Measurements from ENCODE around the gene ABHD16A. TPM values are rescaled to one million over a fixed set of nuclear protein-coding genes. Genes with fewer than 3 reads are reported as not detected.
A peak's percentile ranks its signal among the peaks of the same experiment; 100 is the strongest.

The ABHD16A gene
- polyA plus RNA-seq, 3 donors from 2014 or later, result 43.6 to 53.7 (median 47.0) TPM

- Mint-ChIP-seq H3K27me3 (ENCODE audit: low read depth in 3 of 3) (peaks cover 0 to 6% (median 2%) of the 10 kb centered on the region in 3 donors), H3K9me3 (no peaks in the 10 kb centered on the region), H3K27ac (peak overlapping the region; percentile 74 to 86 (median 84)), H3K36me3 (peaks cover 4 to 37% (median 17%) of the 10 kb centered on the region in 3 donors), H3K4me3 (peak overlapping the region; percentile 97 to 99 (median 99)), H3K4me1 (peaks cover 71 to 72% of the 10 kb centered on the region in 2 donors)
- DNase-seq, result peak in 2 of 3 donors; percentile 19 to 29
These were observed 24.9 kb upstream of the ABHD16A start for GRCh38 chr6:31727717-31728671.

GRCh38 chr6:31727034-31727716 is 24.1 kb upstream of the ABHD16A start:
- DNase-seq, result no peak
- peaks cover 68 to 73% of the 10 kb centered on the region in 2 donors for H3K4me1 Mint-ChIP-seq
- H3K27ac Mint-ChIP-seq, result peak overlapping the region; percentile 74 to 86 (median 84)
- peaks cover 0 to 6% (median 2%) of the 10 kb centered on the region in 3 donors for H3K27me3 Mint-ChIP-seq (ENCODE audit: low read depth in 3 of 3)
- H3K36me3 Mint-ChIP-seq, result peaks cover 3 to 35% (median 17%) of the 10 kb centered on the region in 3 donors
- peak overlapping the region; percentile 61 to 80 (median 71) for H3K4me3 Mint-ChIP-seq
- no peaks in the 10 kb centered on the region for H3K9me3 Mint-ChIP-seq

- peaks cover 55 to 63% of the 10 kb centered on the region in 2 donors for H3K4me1 Mint-ChIP-seq
- H3K27me3 Mint-ChIP-seq (ENCODE audit: low read depth in 3 of 3), result peaks cover 0 to 6% (median 2%) of the 10 kb centered on the region in 3 donors
- no peaks in the 10 kb centered on the region for H3K9me3 Mint-ChIP-seq
- H3K4me3 Mint-ChIP-seq, result no peak overlapping the region
- H3K36me3 Mint-ChIP-seq, result peaks cover 0 to 22% (median 10%) of the 10 kb centered on the region in 3 donors
- DNase-seq, result no peak
- peak overlapping the region in 3 of 6 donors; percentile 4 to 66 (median 47) for H3K27ac Mint-ChIP-seq
These were observed 22.6 kb upstream of the ABHD16A start for GRCh38 chr6:31725502-31726350.

- Mint-ChIP-seq H3K4me3 (peak overlapping the region in 2 of 5 donors; percentile 60 to 71), H3K36me3 (peaks cover 0 to 15% (median 10%) of the 10 kb centered on the region in 3 donors), H3K27me3 (ENCODE audit: low read depth in 3 of 3) (peaks cover 0 to 4% (median 2%) of the 10 kb centered on the region in 3 donors), H3K9me3 (no peaks in the 10 kb centered on the region), H3K4me1 (peaks cover 42 to 49% of the 10 kb centered on the region in 2 donors), H3K27ac (peak overlapping the region in 1 of 6 donors; percentile 62)
- no peak for DNase-seq
These were observed 21.0 kb upstream of the ABHD16A start for GRCh38 chr6:31723980-31724691.

GRCh38 chr6:31723245-31723979 is 20.3 kb upstream of the ABHD16A start, which contains the start of gene MPIG6B:
Gene MPIG6B (plus strand): TSS chr6:31723373. CDS start chr6:31723384, 11 bp downstream.
- peak in 1 of 3 donors; percentile 18 for DNase-seq
- H3K27me3 Mint-ChIP-seq (ENCODE audit: low read depth in 3 of 3), result peaks cover 2 to 4% (median 4%) of the 10 kb centered on the region in 3 donors
- H3K36me3 Mint-ChIP-seq, result peaks cover 0 to 15% (median 10%) of the 10 kb centered on the region in 3 donors

GRCh38 chr6:31722173-31722572 is 19.0 kb upstream of the ABHD16A start:
- no peak overlapping the region for H3K27ac Mint-ChIP-seq
- peaks cover 2 to 4% (median 3%) of the 10 kb centered on the region in 3 donors for H3K27me3 Mint-ChIP-seq (ENCODE audit: low read depth in 3 of 3)
- peaks cover 0 to 15% (median 10%) of the 10 kb centered on the region in 3 donors for H3K36me3 Mint-ChIP-seq
- peaks cover 25 to 30% of the 10 kb centered on the region in 2 donors for H3K4me1 Mint-ChIP-seq
- H3K4me3 Mint-ChIP-seq, result no peak overlapping the region
- DNase-seq, result no peak
- no peaks in the 10 kb centered on the region for H3K9me3 Mint-ChIP-seq

More at GRCh38 chr6:31723245-31723979, 20.3 kb upstream of the ABHD16A start, which contains the start of gene MPIG6B:
- no peaks in the 10 kb centered on the region for H3K9me3 Mint-ChIP-seq
- peaks cover 34 to 42% of the 10 kb centered on the region in 2 donors for H3K4me1 Mint-ChIP-seq
- H3K4me3 Mint-ChIP-seq, result peak within 1 kb of the TSS in 4 of 5 donors; percentile 63 to 76 (median 70)
- peak within 1 kb of the TSS in 5 of 6 donors; percentile 62 to 84 (median 65) for H3K27ac Mint-ChIP-seq

GRCh38 chr6:31721351-31722020 is 18.4 kb upstream of the ABHD16A start, which contains the start of gene LY6G6C:
Gene LY6G6C (minus strand): TSS chr6:31721746. CDS start chr6:31721679, 67 bp downstream.
- Mint-ChIP-seq H3K27ac (peak within 1 kb of the TSS in 2 of 6 donors; percentile 34 to 41), H3K27me3 (ENCODE audit: low read depth in 3 of 3) (peaks cover 2 to 4% (median 3%) of the 10 kb centered on the region in 3 donors), H3K9me3 (no peaks in the 10 kb centered on the region), H3K4me1 (peaks cover 18 to 24% of the 10 kb centered on the region in 2 donors), H3K4me3 (no peak within 1 kb of the TSS), H3K36me3 (peaks cover 0 to 9% (median 4%) of the 10 kb centered on the region in 3 donors)
- DNase-seq, result no peak

GRCh38 chr6:31720196-31720770 is 17.2 kb upstream of the ABHD16A start:
- Mint-ChIP-seq H3K27me3 (ENCODE audit: low read depth in 3 of 3) (peaks cover 3 to 4% (median 3%) of the 10 kb centered on the region in 3 donors), H3K9me3 (no peaks in the 10 kb centered on the region), H3K4me3 (no peak overlapping the region), H3K4me1 (peaks cover 11 to 14% of the 10 kb centered on the region in 2 donors), H3K27ac (peak overlapping the region in 3 of 6 donors; percentile 2 to 86 (median 81)), H3K36me3 (no peaks in the 10 kb centered on the region)
- no peak for DNase-seq

GRCh38 chr6:31719001-31719400 is 15.9 kb upstream of the ABHD16A start:
- H3K27ac Mint-ChIP-seq, result no peak overlapping the region
- peaks cover 2 to 3% (median 3%) of the 10 kb centered on the region in 3 donors for H3K27me3 Mint-ChIP-seq (ENCODE audit: low read depth in 3 of 3)
- H3K4me3 Mint-ChIP-seq, result no peak overlapping the region
- no peaks in the 10 kb centered on the region for H3K36me3 Mint-ChIP-seq
- no peak for DNase-seq
- peaks cover 8 to 10% of the 10 kb centered on the region in 2 donors for H3K4me1 Mint-ChIP-seq
- H3K9me3 Mint-ChIP-seq, result no peaks in the 10 kb centered on the region

GRCh38 chr6:31718265-31718664 is 15.1 kb upstream of the ABHD16A start:
- no peak for DNase-seq
- Mint-ChIP-seq H3K4me1 (peaks cover 3 to 5% of the 10 kb centered on the region in 2 donors), H3K9me3 (no peaks in the 10 kb centered on the region), H3K4me3 (no peak overlapping the region), H3K27ac (peak overlapping the region in 1 of 6 donors; percentile 40), H3K36me3 (no peaks in the 10 kb centered on the region), H3K27me3 (ENCODE audit: low read depth in 3 of 3) (peaks cover 2 to 3% (median 3%) of the 10 kb centered on the region in 3 donors)
